ENCODE measurements around the gene DSCAM.

GRCh38 chr21:40395732-40396131 lies 451.2 kb downstream of the DSCAM start:
- no peak for TF ChIP-seq POLR2A (IDR thresholded peaks at IDR 0.05)
- TF ChIP-seq CTCF (IDR thresholded peaks at IDR 0.05 in 8 of 11, conservative IDR thresholded peaks at IDR 0.05 in 3 of 11) = no peak
- no peak for TF ChIP-seq POLR2AphosphoS5 (IDR thresholded peaks at IDR 0.05)

Data from spleen (tissue), 7 donors.